Measurements from ENCODE around the gene SUSD4. TPM values are rescaled to one million over a fixed set of nuclear protein-coding genes. Genes with fewer than 3 reads are reported as not detected.

The SUSD4 gene
- total RNA-seq, 1 donor from 2014 or later, result not detected

GRCh38 chr1:223179280-223179679 is 184.7 kb downstream of the SUSD4 start:
- Histone ChIP-seq H3K36me3 (no peaks in the 10 kb centered on the region), H3K4me3 (no peak overlapping the region), H3K9me3 (no peaks in the 10 kb centered on the region), H3K27ac (no peak overlapping the region), H3K27me3 (no peaks in the 10 kb centered on the region), H3K4me1 (no peaks in the 10 kb centered on the region)
- DNase-seq (ENCODE audit: low spot score in 2 of 2), result no peak
- no peak for TF ChIP-seq CTCF (IDR thresholded peaks at IDR 0.05)
- intact Hi-C loops (cut with DNase I), result no loop called here

GRCh38 chr1:223177681-223178080 is 186.3 kb downstream of the SUSD4 start:
- DNase-seq (ENCODE audit: low spot score in 2 of 2), result peak in 1 of 2 donors; percentile 68
- H3K4me3 ChIP-seq, result no peak overlapping the region
- no peaks in the 10 kb centered on the region for H3K9me3 ChIP-seq
- H3K27ac ChIP-seq, result no peak overlapping the region
- no peaks in the 10 kb centered on the region for H3K4me1 ChIP-seq
- H3K36me3 ChIP-seq, result no peaks in the 10 kb centered on the region
- intact Hi-C loops (cut with DNase I), result no loop called here
- no peaks in the 10 kb centered on the region for H3K27me3 ChIP-seq
- no peak for TF ChIP-seq CTCF (IDR thresholded peaks at IDR 0.05)

GRCh38 chr1:223176437-223176836 is 187.5 kb downstream of the SUSD4 start:
- Histone ChIP-seq H3K36me3 (no peaks in the 10 kb centered on the region), H3K9me3 (no peaks in the 10 kb centered on the region), H3K4me1 (no peaks in the 10 kb centered on the region), H3K4me3 (no peak overlapping the region), H3K27me3 (no peaks in the 10 kb centered on the region), H3K27ac (no peak overlapping the region)
- no peak for DNase-seq (ENCODE audit: low spot score in 2 of 2)
- no peak for TF ChIP-seq CTCF (IDR thresholded peaks at IDR 0.05)
- intact Hi-C loops (cut with DNase I), result no loop called here

GRCh38 chr1:223175633-223176032 is 188.3 kb downstream of the SUSD4 start:
- no peaks in the 10 kb centered on the region for H3K9me3 ChIP-seq
- H3K4me3 ChIP-seq, result no peak overlapping the region
- intact Hi-C loops (cut with DNase I), result no loop called here
- H3K36me3 ChIP-seq, result no peaks in the 10 kb centered on the region
- no peak for DNase-seq (ENCODE audit: low spot score in 2 of 2)
- H3K27ac ChIP-seq, result no peak overlapping the region
- no peaks in the 10 kb centered on the region for H3K27me3 ChIP-seq
- no peaks in the 10 kb centered on the region for H3K4me1 ChIP-seq
- no peak for TF ChIP-seq CTCF (IDR thresholded peaks at IDR 0.05)

- Histone ChIP-seq H3K27ac (no peak overlapping the region), H3K36me3 (no peaks in the 10 kb centered on the region), H3K4me3 (no peak overlapping the region), H3K4me1 (no peaks in the 10 kb centered on the region), H3K27me3 (no peaks in the 10 kb centered on the region), H3K9me3 (no peaks in the 10 kb centered on the region)
- no peak for DNase-seq (ENCODE audit: low spot score in 2 of 2)
- TF ChIP-seq CTCF (IDR thresholded peaks at IDR 0.05), result no peak
- intact Hi-C loops (cut with DNase I), result no loop called here
Measured at GRCh38 chr1:223175032-223175431, 188.9 kb downstream of the SUSD4 start.

Other genes with a start within 250 kb of the SUSD4 start
- 3.9 TPM for gene TLR5, start 220.9 kb downstream of the SUSD4 start, total RNA-seq
- not detected for gene CCDC185, start 29.2 kb upstream of the SUSD4 start, total RNA-seq

Measured in ascending aorta (tissue), 2 donors.